HepG2 (cell line): Measurements from ENCODE around the gene ISG20.

Source experiments
- CC2D1A ChIP-seq: sonication (generic); formaldehyde crosslinking; IDR thresholded peaks from 2 replicates; pipeline ENCODE4 v1.8.1; 2023; ENCODE audit warnings: mild to moderate bottlenecking, missing genetic modification reagents
- CREM ChIP-seq, 2 experiments: sonication (generic) in 1 of 2; formaldehyde crosslinking in 1 of 2; IDR thresholded peaks; 2 replicates each; pipeline versions ENCODE4 v1.4.0 to v1.6.1; 2016 to 2020; ENCODE audit warnings: antibody characterized with exemption in 1 of 2, mild to moderate bottlenecking in 1 of 2, missing genetic modification reagents in 1 of 2
- EP300 ChIP-seq, 3 experiments: sonication (generic) in 1 of 3; formaldehyde crosslinking in 1 of 3; IDR thresholded peaks; 2 replicates each; pipeline versions ENCODE4 v1.5.1 to v1.6.1; 2011 to 2020; ENCODE audit warnings: low read depth in 2 of 3, low read length in 2 of 3, borderline replicate concordance in 1 of 3, improper control_type of control experiment in 1 of 3, mild to moderate bottlenecking in 1 of 3, missing genetic modification reagents in 1 of 3, moderate library complexity in 1 of 3
- ZNF275 ChIP-seq: sonication (generic); formaldehyde crosslinking; IDR thresholded peaks from 2 replicates; pipeline ENCODE4 v1.8.0; 2022; ENCODE audit warnings: missing genetic modification reagents, mild to moderate bottlenecking, inconsistent platforms, borderline replicate concordance
- ZNF792 ChIP-seq: IDR thresholded peaks from 2 replicates; pipeline ENCODE4 v1.6.1; 2016

DNA sequence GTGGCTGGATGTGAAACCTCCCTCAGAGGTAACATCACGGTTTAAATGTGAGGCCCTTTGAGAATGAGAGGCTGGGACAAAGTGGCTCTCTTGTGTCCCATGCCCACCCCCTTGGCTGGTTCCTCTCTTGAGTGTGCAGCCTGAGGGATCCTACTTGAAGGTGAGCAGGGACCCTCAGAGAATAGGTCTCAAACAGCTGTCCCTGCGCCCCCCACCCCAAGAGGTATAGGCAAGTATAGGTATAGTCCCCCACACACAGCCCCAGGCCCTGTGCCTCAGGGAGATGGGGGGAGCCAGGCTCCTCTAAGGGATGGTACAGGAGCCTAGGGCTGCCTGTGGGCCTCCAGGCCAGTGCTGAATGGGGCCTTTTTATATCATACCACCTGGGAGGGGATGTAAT lies 61.9 kb downstream of the ISG20 start:
- TF ChIP-seq EP300 (IDR thresholded peaks at IDR 0.05; ENCODE audit: low read depth in 2 of 2, low read length in 2 of 2) (no peak), EP300 (CRISPR knock-in tag; IDR thresholded peaks at IDR 0.05; ENCODE audit: borderline replicate concordance) (no peak), CC2D1A (CRISPR knock-in tag) (no peak), CREM (IDR thresholded peaks at IDR 0.05) (no peak), CREM (CRISPR knock-in tag; IDR thresholded peaks at IDR 0.05) (no peak), ZNF792 (no peak), ZNF275 (no peak)
